ENCODE measurements around the gene MAGT1.
A peak's percentile ranks its signal among the peaks of the same experiment; 100 is the strongest.
"Not testable (repeated sequence)": the region's sequence is repeated elsewhere in the genome, so short reads cannot be mapped to it uniquely, and the experiment has no call there.

The MAGT1 gene

GRCh38 chrX:77901506-77901905 is 6.3 kb upstream of the MAGT1 start:
- no peak overlapping the region for H3K4me3 ChIP-seq (ENCODE audit: low read depth, low read length)
- no peak for TF ChIP-seq CTCF (IDR thresholded peaks at IDR 0.05; ENCODE audit: borderline replicate concordance, insufficient read depth, low read depth, low read length)

GRCh38 chrX:77900688-77901087 is 5.5 kb upstream of the MAGT1 start:
- H3K4me3 ChIP-seq (ENCODE audit: low read depth, low read length): peak overlapping the region; percentile 53
- TF ChIP-seq CTCF (IDR thresholded peaks at IDR 0.05; ENCODE audit: borderline replicate concordance, insufficient read depth, low read depth, low read length): no peak

- peak within 1 kb of the TSS; percentile 53 for H3K4me3 ChIP-seq (ENCODE audit: low read depth, low read length)
- TF ChIP-seq CTCF (IDR thresholded peaks at IDR 0.05; ENCODE audit: borderline replicate concordance, insufficient read depth, low read depth, low read length): peak; percentile 36; the same call in 1 of the 2 replicates
Observed at GRCh38 chrX:77899081-77899828, 4.0 kb upstream of the MAGT1 start, which contains the start of gene COX7B. TSS of gene COX7B (plus strand) at chrX:77899468. CDS start at chrX:77899554, 86 bp downstream.

GRCh38 chrX:77893713-77894112 is 1.5 kb downstream of the MAGT1 start:
- TF ChIP-seq CTCF (IDR thresholded peaks at IDR 0.05; ENCODE audit: borderline replicate concordance, insufficient read depth, low read depth, low read length): no peak
- no peak overlapping the region for H3K4me3 ChIP-seq (ENCODE audit: low read depth, low read length)

GRCh38 chrX:77892887-77893286 is 2.3 kb downstream of the MAGT1 start:
- no peak overlapping the region for H3K4me3 ChIP-seq (ENCODE audit: low read depth, low read length)
- TF ChIP-seq CTCF (IDR thresholded peaks at IDR 0.05; ENCODE audit: borderline replicate concordance, insufficient read depth, low read depth, low read length): no peak

- not testable (repeated sequence) for H3K4me3 ChIP-seq (ENCODE audit: low read depth, low read length)
Observed at GRCh38 chrX:77881418-77881817, 13.8 kb downstream of the MAGT1 start.

GRCh38 chrX:77875372-77875771 is 19.9 kb downstream of the MAGT1 start:
- TF ChIP-seq CTCF (IDR thresholded peaks at IDR 0.05; ENCODE audit: borderline replicate concordance, insufficient read depth, low read depth, low read length): no peak
- no peak overlapping the region for H3K4me3 ChIP-seq (ENCODE audit: low read depth, low read length)

GRCh38 chrX:77831544-77831943 is 63.7 kb downstream of the MAGT1 start:
- not testable (repeated sequence) for H3K4me3 ChIP-seq (ENCODE audit: low read depth, low read length)

- H3K4me3 ChIP-seq (ENCODE audit: low read depth, low read length): not testable (repeated sequence)
Observed at GRCh38 chrX:77821989-77822388, 73.2 kb downstream of the MAGT1 start.
